Measurements from ENCODE around the gene CENPW. TPM values are rescaled to one million over a fixed set of nuclear protein-coding genes. Genes with fewer than 3 reads are reported as not detected.

The CENPW gene
- total and polyA plus RNA-seq, 2 experiments from 2014 or later, result 7.3 to 29.7 TPM

- TF ChIP-seq EZH2 (IDR thresholded peaks at IDR 0.05; ENCODE audit: insufficient read depth, poor library complexity, severe bottlenecking), result no peak
- TF ChIP-seq EZH2phosphoT487 (IDR thresholded peaks at IDR 0.05; ENCODE audit: insufficient read depth, low read depth), result no peak
- H3K27me3 ChIP-seq (replicated peaks; ENCODE audit: insufficient read depth), result no peaks in the 10 kb centered on the region
- no peaks in the 10 kb centered on the region for H3F3A ChIP-seq (ENCODE audit: insufficient read depth)
- H4K20me1 ChIP-seq (ENCODE audit: insufficient read depth), result no peaks in the 10 kb centered on the region
- H3K4me3 ChIP-seq, result no peak overlapping the region
- no peaks in the 10 kb centered on the region for H3K79me2 ChIP-seq (ENCODE audit: insufficient read depth)
- H3K9me3 ChIP-seq (ENCODE audit: low read depth), result no peaks in the 10 kb centered on the region
- no peaks in the 10 kb centered on the region for H3K36me3 ChIP-seq (ENCODE audit: low read depth)
- H3K9me2 ChIP-seq (ENCODE audit: insufficient read depth), result no peaks in the 10 kb centered on the region
- WGBS, 2 experiments (ENCODE audit: low coverage in 1 of 2, low lambda C conversion rate in 2 of 2, missing lambda C conversion rate in 2 of 2), result 94 to 99% methylated on average over 5 of the region's 5 CpGs
- in situ Hi-C loops (cut with MboI), result no loop called here
- H3K27ac ChIP-seq, result no peak overlapping the region
- H3K4me1 ChIP-seq (ENCODE audit: insufficient read depth), result no peaks in the 10 kb centered on the region
- no peak for DNase-seq
- no peak overlapping the region for H3K4me2 ChIP-seq (ENCODE audit: unreplicated experiment)
- H2AFZ ChIP-seq, result no peak overlapping the region
- no peak overlapping the region for H3K9ac ChIP-seq
Measured at GRCh38 chr6:126381498-126381897, 41.6 kb downstream of the CENPW start.

- Histone ChIP-seq H4K20me1 (ENCODE audit: insufficient read depth) (no peaks in the 10 kb centered on the region), H3K4me1 (ENCODE audit: insufficient read depth) (no peaks in the 10 kb centered on the region), H3K27me3 (replicated peaks; ENCODE audit: insufficient read depth) (no peaks in the 10 kb centered on the region), H3K9me2 (ENCODE audit: insufficient read depth) (no peaks in the 10 kb centered on the region), H3K4me3 (no peak overlapping the region), H2AFZ (no peak overlapping the region), H3K4me2 (ENCODE audit: unreplicated experiment) (no peak overlapping the region), H3K27ac (no peak overlapping the region), H3K9ac (no peak overlapping the region), H3K36me3 (ENCODE audit: low read depth) (no peaks in the 10 kb centered on the region), H3K79me2 (ENCODE audit: insufficient read depth) (no peaks in the 10 kb centered on the region), H3K9me3 (ENCODE audit: low read depth) (no peaks in the 10 kb centered on the region), H3F3A (ENCODE audit: insufficient read depth) (no peaks in the 10 kb centered on the region)
- TF ChIP-seq EZH2phosphoT487 (IDR thresholded peaks at IDR 0.05; ENCODE audit: insufficient read depth, low read depth) (no peak), EZH2 (IDR thresholded peaks at IDR 0.05; ENCODE audit: insufficient read depth, poor library complexity, severe bottlenecking) (no peak)
- no peak for DNase-seq
- in situ Hi-C loops (cut with MboI), result no loop called here
Measured at GRCh38 chr6:126383203-126383602, 43.3 kb downstream of the CENPW start.

- 93 to 100% methylated on average over 1 of the region's 1 CpG for WGBS, 2 experiments (ENCODE audit: low coverage in 1 of 2, low lambda C conversion rate in 2 of 2, missing lambda C conversion rate in 2 of 2)
- Histone ChIP-seq H3K27ac (no peak overlapping the region), H3K27me3 (replicated peaks; ENCODE audit: insufficient read depth) (no peaks in the 10 kb centered on the region), H3K9me2 (ENCODE audit: insufficient read depth) (no peaks in the 10 kb centered on the region), H3K4me3 (no peak overlapping the region), H3K9ac (no peak overlapping the region), H3K79me2 (ENCODE audit: insufficient read depth) (no peaks in the 10 kb centered on the region), H3K4me1 (ENCODE audit: insufficient read depth) (no peaks in the 10 kb centered on the region), H3K36me3 (ENCODE audit: low read depth) (no peaks in the 10 kb centered on the region), H2AFZ (no peak overlapping the region), H3F3A (ENCODE audit: insufficient read depth) (no peaks in the 10 kb centered on the region), H3K4me2 (ENCODE audit: unreplicated experiment) (no peak overlapping the region), H4K20me1 (ENCODE audit: insufficient read depth) (no peaks in the 10 kb centered on the region), H3K9me3 (ENCODE audit: low read depth) (no peaks in the 10 kb centered on the region)
- TF ChIP-seq EZH2 (IDR thresholded peaks at IDR 0.05; ENCODE audit: insufficient read depth, poor library complexity, severe bottlenecking), result no peak
- TF ChIP-seq EZH2phosphoT487 (IDR thresholded peaks at IDR 0.05; ENCODE audit: insufficient read depth, low read depth), result no peak
- in situ Hi-C loops (cut with MboI), result no loop called here
- no peak for DNase-seq
Measured at GRCh38 chr6:126385536-126385935, 45.6 kb downstream of the CENPW start.

GRCh38 chr6:126388104-126388598 is 48.2 kb downstream of the CENPW start:
- in situ Hi-C loops (cut with MboI), result no loop called here
- H4K20me1 ChIP-seq (ENCODE audit: insufficient read depth), result no peaks in the 10 kb centered on the region
- WGBS, 2 experiments (ENCODE audit: low coverage in 1 of 2, low lambda C conversion rate in 2 of 2, missing lambda C conversion rate in 2 of 2), result 14 to 19% methylated on average over 3 of the region's 3 CpGs
- H3K9ac ChIP-seq, result no peak overlapping the region
- H3K9me2 ChIP-seq (ENCODE audit: insufficient read depth), result no peaks in the 10 kb centered on the region
- no peak for TF ChIP-seq EZH2 (IDR thresholded peaks at IDR 0.05; ENCODE audit: insufficient read depth, poor library complexity, severe bottlenecking)
- TF ChIP-seq EZH2phosphoT487 (IDR thresholded peaks at IDR 0.05; ENCODE audit: insufficient read depth, low read depth), result no peak
- no peaks in the 10 kb centered on the region for H3K4me1 ChIP-seq (ENCODE audit: insufficient read depth)
- H2AFZ ChIP-seq, result no peak overlapping the region
- H3K9me3 ChIP-seq (ENCODE audit: low read depth), result no peaks in the 10 kb centered on the region
- H3K4me2 ChIP-seq (ENCODE audit: unreplicated experiment), result no peak overlapping the region
- H3K4me3 ChIP-seq, result no peak overlapping the region
- H3F3A ChIP-seq (ENCODE audit: insufficient read depth), result no peaks in the 10 kb centered on the region
- no peaks in the 10 kb centered on the region for H3K27me3 ChIP-seq (replicated peaks; ENCODE audit: insufficient read depth)
- H3K79me2 ChIP-seq (ENCODE audit: insufficient read depth), result no peaks in the 10 kb centered on the region
- H3K36me3 ChIP-seq (ENCODE audit: low read depth), result no peaks in the 10 kb centered on the region
- no peak overlapping the region for H3K27ac ChIP-seq
- no peak for DNase-seq

- no peak overlapping the region for H3K4me2 ChIP-seq (ENCODE audit: unreplicated experiment)
- no peak for TF ChIP-seq EZH2phosphoT487 (IDR thresholded peaks at IDR 0.05; ENCODE audit: insufficient read depth, low read depth)
- TF ChIP-seq EZH2 (IDR thresholded peaks at IDR 0.05; ENCODE audit: insufficient read depth, poor library complexity, severe bottlenecking), result no peak
- H3K9ac ChIP-seq, result no peak overlapping the region
- no peaks in the 10 kb centered on the region for H3K79me2 ChIP-seq (ENCODE audit: insufficient read depth)
- no peaks in the 10 kb centered on the region for H3K27me3 ChIP-seq (replicated peaks; ENCODE audit: insufficient read depth)
- no peak overlapping the region for H3K27ac ChIP-seq
- no peak for DNase-seq
- no peaks in the 10 kb centered on the region for H3K9me2 ChIP-seq (ENCODE audit: insufficient read depth)
- H2AFZ ChIP-seq, result no peak overlapping the region
- H3K9me3 ChIP-seq (ENCODE audit: low read depth), result no peaks in the 10 kb centered on the region
- H3F3A ChIP-seq (ENCODE audit: insufficient read depth), result no peaks in the 10 kb centered on the region
- H3K4me1 ChIP-seq (ENCODE audit: insufficient read depth), result no peaks in the 10 kb centered on the region
- no peak overlapping the region for H3K4me3 ChIP-seq
- 46 to 59% methylated on average over 2 of the region's 2 CpGs for WGBS, 2 experiments (ENCODE audit: low coverage in 1 of 2, low lambda C conversion rate in 2 of 2, missing lambda C conversion rate in 2 of 2)
- in situ Hi-C loops (cut with MboI), result no loop called here
- H3K36me3 ChIP-seq (ENCODE audit: low read depth), result no peaks in the 10 kb centered on the region
- no peaks in the 10 kb centered on the region for H4K20me1 ChIP-seq (ENCODE audit: insufficient read depth)
Measured at GRCh38 chr6:126396131-126396530, 56.2 kb downstream of the CENPW start.

Data from GM23248 (cell line).